ENCODE results near the gene DLGAP1. TPM values are rescaled to one million over a fixed set of nuclear protein-coding genes. Genes with fewer than 3 reads are reported as not detected.

Gene DLGAP1
- total and polyA plus RNA-seq, 2 of the 8 experiments (the other 6 are each of a cell fraction or from before 2014, with no cell fraction given) = 11.8 to 16.9 TPM

DNA sequence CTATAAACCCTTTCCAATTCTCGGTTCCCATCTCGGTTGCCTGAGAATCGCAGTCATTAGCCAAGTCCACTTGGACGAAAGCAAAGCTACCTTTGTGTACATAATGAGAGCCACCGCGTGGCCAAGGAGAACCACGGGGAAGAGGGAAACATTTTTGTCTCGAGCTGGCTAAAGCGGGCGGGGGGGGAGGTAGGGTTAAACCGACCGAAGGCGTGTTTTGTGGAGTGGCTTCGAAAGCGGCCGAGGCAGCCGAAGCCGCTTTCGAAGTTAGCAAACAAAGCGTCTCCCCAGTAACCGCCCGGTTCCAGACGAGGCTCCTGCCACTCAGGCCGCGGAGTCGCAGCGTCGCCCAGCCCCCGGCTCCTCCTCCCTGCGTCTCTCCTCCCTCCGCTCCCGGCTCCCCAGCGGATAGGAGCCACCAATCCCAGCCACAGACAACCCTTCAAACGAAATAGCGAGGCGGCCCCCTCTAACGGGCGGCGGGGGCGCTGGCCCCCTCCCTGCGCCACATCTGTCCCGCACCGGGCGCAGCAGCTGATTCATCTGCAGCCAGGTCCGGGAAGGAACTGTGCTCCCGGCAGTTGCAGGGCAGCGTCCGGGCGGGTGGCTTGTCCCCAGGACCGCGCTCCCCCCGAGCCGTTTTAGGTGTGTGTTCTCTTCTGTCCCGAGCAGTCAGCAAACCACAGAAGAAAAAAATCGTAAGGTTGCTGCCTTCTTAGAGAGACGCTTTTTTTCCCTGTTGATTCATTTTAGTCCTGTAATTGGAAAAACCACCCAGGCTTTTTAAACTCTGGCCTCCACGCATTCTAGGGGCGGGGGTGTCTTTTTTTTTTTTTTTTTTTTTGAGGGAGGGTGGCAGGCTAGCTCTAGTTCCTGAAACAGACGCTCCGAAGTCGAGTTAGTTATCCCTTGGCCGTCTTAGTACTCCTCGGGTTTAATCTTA, 1006.9 kb downstream of the DLGAP1 start (continued):
- peak; percentile 95 to 98; a peak in 3 of 4 replicates for TF ChIP-seq SIN3A (conservative IDR thresholded peaks at IDR 0.05 in 1 of 2, IDR thresholded peaks at IDR 0.05 in 1 of 2; ENCODE audit: low read depth in 1 of 2, low read length in 2 of 2)
- no peak; a peak in 2 of 4 replicates for TF ChIP-seq RAD21 (IDR thresholded peaks at IDR 0.05 in 1 of 2, conservative IDR thresholded peaks at IDR 0.05 in 1 of 2; ENCODE audit: low read depth in 2 of 2, low read length in 2 of 2)
- no peak; the same call in 1 of the 2 replicates for TF ChIP-seq SP1 (IDR thresholded peaks at IDR 0.05; ENCODE audit: low read depth, low read length)
- 0 out of 2 replicates have a peak, but pooled peaks have one; percentile 7 for TF ChIP-seq TEAD4 (IDR thresholded peaks at IDR 0.05; ENCODE audit: low read depth, low read length)
- no peak; the same call in none of the 2 replicates for TF ChIP-seq PHF8 (conservative IDR thresholded peaks at IDR 0.05; ENCODE audit: low read depth, low read length)
- no peak for TF ChIP-seq EZH2 (IDR thresholded peaks at IDR 0.05; ENCODE audit: low read depth, low read length, severe bottlenecking)
- no peak for TF ChIP-seq RXRA (IDR thresholded peaks at IDR 0.05; ENCODE audit: insufficient read depth, low read depth, low read length)
- TF ChIP-seq KDM4A (IDR thresholded peaks at IDR 0.05; ENCODE audit: low read depth, low read length, severe bottlenecking) = no peak
- no peak for TF ChIP-seq MAFK (IDR thresholded peaks at IDR 0.05; ENCODE audit: low read depth, low read length)
- no peak for TF ChIP-seq BRCA1 (IDR thresholded peaks at IDR 0.05; ENCODE audit: low read depth, low read length)
- no peak for TF ChIP-seq POU5F1 (IDR thresholded peaks at IDR 0.05; ENCODE audit: low read depth, low read length)
- peak; percentile 70 for TF ChIP-seq TAF1 (IDR thresholded peaks at IDR 0.05; ENCODE audit: low read depth, low read length)
- no peak; a peak in 1 of 4 replicates for TF ChIP-seq HDAC2 (IDR thresholded peaks at IDR 0.05; ENCODE audit: borderline replicate concordance in 1 of 2, low read depth in 2 of 2, low read length in 2 of 2)
- TF ChIP-seq, protein P1, sequence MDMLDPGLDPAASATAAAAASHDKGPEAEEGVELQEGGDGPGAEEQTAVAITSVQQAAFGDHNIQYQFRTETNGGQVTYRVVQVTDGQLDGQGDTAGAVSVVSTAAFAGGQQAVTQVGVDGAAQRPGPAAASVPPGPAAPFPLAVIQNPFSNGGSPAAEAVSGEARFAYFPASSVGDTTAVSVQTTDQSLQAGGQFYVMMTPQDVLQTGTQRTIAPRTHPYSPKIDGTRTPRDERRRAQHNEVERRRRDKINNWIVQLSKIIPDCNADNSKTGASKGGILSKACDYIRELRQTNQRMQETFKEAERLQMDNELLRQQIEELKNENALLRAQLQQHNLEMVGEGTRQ (IDR thresholded peaks at IDR 0.05; ENCODE audit: low read length) = no peak
- TF ChIP-seq KDM1A (IDR thresholded peaks at IDR 0.05; ENCODE audit: borderline replicate concordance, low read length) = no peak
- TF ChIP-seq YY1 (IDR thresholded peaks at IDR 0.05; ENCODE audit: low read depth, low read length) = no peak
- TF ChIP-seq SRF (IDR thresholded peaks at IDR 0.05; ENCODE audit: low read depth, low read length) = no peak
- TF ChIP-seq POLR2A (IDR thresholded peaks at IDR 0.05; ENCODE audit: control extremely low read depth in 1 of 2, low read depth in 2 of 2, low read length in 2 of 2) = peak; percentile 44 to 79; a peak in 2 of 3 replicates
- TF ChIP-seq RBBP5 (IDR thresholded peaks at IDR 0.05; ENCODE audit: borderline replicate concordance, low read depth, low read length) = peak; percentile 97
- no peak for TF ChIP-seq FOSL1 (IDR thresholded peaks at IDR 0.05; ENCODE audit: insufficient read depth, low read depth, low read length)
- TF ChIP-seq CHD1 (IDR thresholded peaks at IDR 0.05; ENCODE audit: low read depth, low read length) = no peak
